ENCODE measurements around the gene SGCD. TPM values are rescaled to one million over a fixed set of nuclear protein-coding genes. Genes with fewer than 3 reads are reported as not detected.

SGCD gene
- total RNA-seq, 2 experiments from 2014 or later, result not detected

GRCh38 chr5:156388233-156388632 is 61.3 kb downstream of the SGCD start:
- H3K4me1 Mint-ChIP-seq (ENCODE audit: low read depth), result no peaks in the 10 kb centered on the region
- H3K9me3 Mint-ChIP-seq, result no peaks in the 10 kb centered on the region
- intact Hi-C loops (cut with micrococcal nuclease), result no loop called here
- no peak for ATAC-seq
- no peak for DNase-seq
- TF ChIP-seq CTCF (IDR thresholded peaks at IDR 0.05), result no peak
- ChIA-PET CTCF (interaction anchor here (0.9 kb wide), 1 partner anchor 13 kb away, joined by 4 read pairs; no protein-coding TSS in a partner anchor), POLR2A (no interaction called here)
- no peaks in the 10 kb centered on the region for H3K36me3 Mint-ChIP-seq (ENCODE audit: low read depth)
- H3K27ac Mint-ChIP-seq, result no peak overlapping the region
- H3K4me3 Mint-ChIP-seq, result no peak overlapping the region
- peaks cover 6% of the 10 kb centered on the region for H3K27me3 Mint-ChIP-seq

GRCh38 chr5:156391139-156391538 is 64.2 kb downstream of the SGCD start:
- Mint-ChIP-seq H3K27me3 (peaks cover 10% of the 10 kb centered on the region), H3K4me1 (ENCODE audit: low read depth) (no peaks in the 10 kb centered on the region), H3K36me3 (ENCODE audit: low read depth) (no peaks in the 10 kb centered on the region), H3K9me3 (no peaks in the 10 kb centered on the region), H3K27ac (no peak overlapping the region), H3K4me3 (no peak overlapping the region)
- DNase-seq (no peak), ATAC-seq (no peak)
- ChIA-PET CTCF (no interaction called here), POLR2A (no interaction called here)
- TF ChIP-seq CTCF (IDR thresholded peaks at IDR 0.05), result no peak
- intact Hi-C loops (cut with micrococcal nuclease), result no loop called here

GRCh38 chr5:156393980-156394379 is 67.0 kb downstream of the SGCD start:
- ATAC-seq, result no peak
- ChIA-PET CTCF (no interaction called here), POLR2A (no interaction called here)
- Mint-ChIP-seq H3K4me3 (no peak overlapping the region), H3K9me3 (no peaks in the 10 kb centered on the region), H3K4me1 (ENCODE audit: low read depth) (no peaks in the 10 kb centered on the region), H3K27me3 (peaks cover 10% of the 10 kb centered on the region), H3K27ac (no peak overlapping the region), H3K36me3 (ENCODE audit: low read depth) (no peaks in the 10 kb centered on the region)
- no peak for TF ChIP-seq CTCF (IDR thresholded peaks at IDR 0.05)
- DNase-seq, result no peak
- intact Hi-C loops (cut with micrococcal nuclease), result no loop called here

- Mint-ChIP-seq H3K27me3 (peaks cover 10% of the 10 kb centered on the region), H3K4me1 (ENCODE audit: low read depth) (no peaks in the 10 kb centered on the region), H3K36me3 (ENCODE audit: low read depth) (no peaks in the 10 kb centered on the region), H3K9me3 (no peaks in the 10 kb centered on the region), H3K4me3 (no peak overlapping the region), H3K27ac (no peak overlapping the region)
- no peak for TF ChIP-seq CTCF (IDR thresholded peaks at IDR 0.05)
- no peak for ATAC-seq
- ChIA-PET POLR2A (no interaction called here), CTCF (no interaction called here)
- DNase-seq, result no peak
- intact Hi-C loops (cut with micrococcal nuclease), result no loop called here
Measured at GRCh38 chr5:156394642-156395305, 67.8 kb downstream of the SGCD start.

GRCh38 chr5:156395306-156395675 is 68.3 kb downstream of the SGCD start:
- Mint-ChIP-seq H3K27ac (no peak overlapping the region), H3K9me3 (no peaks in the 10 kb centered on the region), H3K4me3 (no peak overlapping the region), H3K27me3 (peaks cover 8% of the 10 kb centered on the region), H3K36me3 (ENCODE audit: low read depth) (no peaks in the 10 kb centered on the region), H3K4me1 (ENCODE audit: low read depth) (no peaks in the 10 kb centered on the region)
- intact Hi-C loops (cut with micrococcal nuclease), result no loop called here
- no peak for ATAC-seq
- no peak for DNase-seq
- POLR2A ChIA-PET, result no interaction called here
- no peak for TF ChIP-seq CTCF (IDR thresholded peaks at IDR 0.05)
- CTCF ChIA-PET, result no interaction called here

Measured in activated CD8-positive, alpha-beta T cell treated with anti-CD3 and anti-CD28 coated beads for 36 hours (primary cell).